HG03159 (cell line): ENCODE results near the gene ANKRD11.
"Not testable (repeated sequence)": the region's sequence is repeated elsewhere in the genome, so short reads cannot be mapped to it uniquely, and the experiment has no call there.

Experiments
- ATAC-seq: cut with Tn5 transposase; IDR thresholded peaks from one replicate; pipeline ENCODE4 v1.9.1; 2021; ENCODE audit warnings: mild to moderate bottlenecking, moderate library complexity; ENCODE audit not compliant: unreplicated experiment

The ANKRD11 gene

GRCh38 chr16:89410794-89411309, 79.5 kb downstream of the ANKRD11 start:
- no peak for ATAC-seq

GRCh38 chr16:89410322-89410721, 80.0 kb downstream of the ANKRD11 start:
- ATAC-seq, result no peak

DNA sequence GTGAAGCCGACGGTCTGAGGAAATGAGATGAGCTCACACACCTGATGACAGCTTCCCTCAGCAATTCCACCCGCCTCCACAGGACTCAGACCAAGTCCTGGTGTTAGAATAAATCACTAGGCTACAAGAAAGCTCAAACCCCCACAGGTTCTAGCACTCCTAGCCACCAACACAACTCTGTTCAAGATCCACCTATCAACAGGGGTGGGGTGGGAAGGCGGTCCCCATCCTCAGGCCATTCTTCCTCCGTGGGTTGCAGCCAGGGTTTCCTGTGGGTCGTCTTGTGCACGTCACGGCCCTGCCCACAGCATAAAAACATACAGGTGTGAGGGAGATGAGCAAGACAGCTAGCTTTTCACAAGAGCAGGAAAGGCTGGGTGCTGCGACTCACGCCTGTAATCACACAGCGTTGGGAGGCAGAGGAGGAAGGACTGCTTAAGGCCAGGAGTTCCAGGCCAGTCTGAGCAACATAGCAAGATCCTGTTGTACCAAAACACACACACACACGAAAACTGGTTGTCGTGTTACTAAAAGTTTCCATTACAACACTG, 81.1 kb downstream of the ANKRD11 start:
- ATAC-seq, result no peak

DNA sequence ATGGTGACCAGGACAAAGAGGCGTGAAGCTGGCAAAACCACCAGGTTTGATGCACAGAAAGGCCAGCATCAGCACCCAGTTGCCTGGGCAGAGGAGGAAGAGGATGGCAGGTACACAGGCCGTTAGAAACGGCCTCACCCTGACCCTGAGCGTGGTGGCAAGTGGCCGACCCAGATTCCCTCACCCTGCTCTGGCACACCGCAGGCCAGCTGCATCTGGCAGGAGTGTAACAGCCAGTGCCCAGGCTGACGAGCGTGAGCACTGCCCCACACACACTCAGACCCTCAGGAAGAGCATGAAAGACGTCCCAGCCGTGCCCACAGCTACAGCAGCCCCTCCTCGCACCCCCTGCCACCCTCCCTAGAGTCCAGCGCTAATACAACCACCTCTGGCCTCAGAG, 82.0 kb downstream of the ANKRD11 start:
- ATAC-seq, result no peak

GRCh38 chr16:89407925-89408300, 82.4 kb downstream of the ANKRD11 start:
- ATAC-seq, result no peak

DNA sequence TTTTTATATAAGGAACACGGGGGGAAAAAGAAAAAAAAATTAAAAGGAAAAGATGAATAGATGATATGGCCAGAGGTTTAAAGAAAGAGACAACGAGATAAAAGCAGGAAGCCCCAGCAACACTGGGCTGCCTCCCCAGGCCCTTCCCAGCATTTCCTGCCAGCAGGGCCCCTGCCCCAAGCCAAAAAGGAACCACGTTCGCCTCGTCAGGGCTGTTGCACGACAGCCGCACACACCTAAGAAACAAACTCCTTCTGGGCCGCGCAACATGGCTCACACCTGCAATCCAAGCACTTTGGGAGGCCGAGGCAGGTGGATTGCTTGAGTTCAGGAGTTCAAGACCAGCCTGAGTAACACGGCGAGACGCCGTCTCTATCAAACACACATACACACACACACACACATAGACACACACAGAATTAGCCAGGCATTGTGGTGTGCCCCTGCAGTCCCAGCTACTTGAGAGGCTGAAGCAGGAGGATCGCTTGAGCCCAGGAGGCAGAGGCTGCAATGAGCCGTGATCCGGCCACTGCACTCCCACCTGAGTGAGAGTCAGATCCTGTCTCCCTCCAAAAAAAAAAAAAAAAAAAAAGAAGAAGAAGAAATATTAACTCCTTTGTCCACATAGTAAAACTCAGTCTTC, 83.0 kb downstream of the ANKRD11 start:
- no peak for ATAC-seq

DNA sequence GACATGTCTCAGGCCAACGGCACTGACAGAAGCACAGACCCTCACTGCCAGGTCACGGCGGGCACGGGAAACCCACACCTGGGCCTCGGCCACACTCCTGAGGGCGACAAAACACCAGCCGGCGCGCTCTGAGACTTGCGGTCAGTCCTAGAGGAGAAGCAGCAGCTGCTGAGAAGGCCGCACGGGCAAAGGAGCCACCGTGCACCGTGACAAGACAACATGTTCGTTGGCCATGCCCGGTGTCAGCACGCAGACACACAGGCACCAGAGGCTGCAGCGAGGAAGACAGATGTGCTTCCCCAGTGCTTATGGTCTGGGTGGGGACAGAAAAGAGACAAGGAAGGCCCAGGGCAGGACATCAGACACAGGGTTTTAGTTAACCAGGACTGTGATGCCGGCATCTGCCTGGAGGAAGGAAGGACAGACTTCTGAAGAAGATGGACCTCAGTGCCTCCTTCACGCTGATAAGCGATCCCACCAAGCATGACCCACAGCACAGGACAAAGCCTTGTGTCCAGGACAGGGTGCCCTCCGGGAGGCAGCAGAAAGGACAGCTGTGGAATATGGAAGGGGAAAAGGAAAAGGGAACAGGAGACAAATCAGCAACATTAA, 84.0 kb downstream of the ANKRD11 start:
- no peak for ATAC-seq

GRCh38 chr16:89404561-89404960, 85.8 kb downstream of the ANKRD11 start:
- ATAC-seq, result no peak

DNA sequence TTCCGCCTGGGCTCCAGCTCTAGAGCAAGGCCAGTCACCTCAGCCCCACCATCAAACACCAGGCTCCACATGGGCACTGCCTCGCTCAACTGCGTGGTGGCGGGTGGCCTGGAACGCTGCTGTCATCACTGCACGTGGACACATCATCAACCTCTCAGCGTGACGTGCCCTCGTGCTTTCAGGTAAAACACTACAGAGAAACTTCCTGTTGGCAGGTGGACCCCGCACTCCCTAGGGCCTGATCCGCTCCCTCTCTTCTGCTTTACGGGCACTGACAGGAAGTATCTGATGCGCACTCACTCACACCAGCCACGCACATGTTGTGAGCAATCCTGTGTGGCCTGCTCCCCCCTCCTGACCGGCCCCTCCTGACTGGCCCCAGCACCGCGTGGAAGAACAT, 87.4 kb downstream of the ANKRD11 start:
- ATAC-seq, result no peak

GRCh38 chr16:89401641-89402445, 88.5 kb downstream of the ANKRD11 start:
- no peak for ATAC-seq

GRCh38 chr16:89401205-89401604, 89.2 kb downstream of the ANKRD11 start:
- ATAC-seq, result no peak

DNA sequence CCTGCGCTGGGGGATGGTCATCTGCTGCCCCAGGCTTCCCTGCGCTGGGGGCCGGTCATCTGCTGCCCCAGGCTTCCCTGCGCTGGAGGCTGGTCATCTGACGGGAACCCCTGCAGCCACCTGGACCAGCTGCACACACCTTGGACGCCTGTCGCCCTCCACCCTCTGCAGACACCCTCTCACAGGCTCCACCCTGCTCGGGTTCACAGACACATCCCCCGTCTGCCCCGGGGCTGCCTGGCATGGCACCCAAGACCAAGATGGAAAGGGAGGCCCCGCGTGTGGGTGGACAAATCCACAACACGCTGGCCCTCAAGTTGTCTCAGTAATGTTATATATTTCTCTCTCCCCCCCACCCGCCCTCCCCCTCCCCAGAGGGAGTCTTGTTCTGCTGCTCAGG, 89.6 kb downstream of the ANKRD11 start:
- no peak for ATAC-seq

DNA sequence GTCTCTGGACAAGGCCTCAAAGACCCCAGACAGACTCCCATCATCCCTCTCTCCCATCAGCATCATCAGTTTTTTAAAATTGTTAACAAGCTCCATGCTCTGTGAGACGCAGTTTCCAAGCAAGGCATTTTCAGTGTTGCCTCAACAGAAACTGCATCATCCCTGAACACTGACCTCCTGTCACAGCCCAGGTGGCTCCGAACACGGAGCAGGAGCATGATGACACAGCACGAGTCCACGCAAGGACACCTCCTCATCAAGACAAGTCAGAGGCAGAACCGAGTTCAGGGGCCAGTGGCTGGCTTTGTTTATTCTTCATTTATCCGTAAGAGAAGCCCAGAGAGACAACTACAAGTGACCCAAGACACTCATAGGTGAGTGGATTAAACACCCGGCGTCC, 91.4 kb downstream of the ANKRD11 start:
- ATAC-seq, result no peak

GRCh38 chr16:89397331-89397861, 93.0 kb downstream of the ANKRD11 start:
- no peak for ATAC-seq

DNA sequence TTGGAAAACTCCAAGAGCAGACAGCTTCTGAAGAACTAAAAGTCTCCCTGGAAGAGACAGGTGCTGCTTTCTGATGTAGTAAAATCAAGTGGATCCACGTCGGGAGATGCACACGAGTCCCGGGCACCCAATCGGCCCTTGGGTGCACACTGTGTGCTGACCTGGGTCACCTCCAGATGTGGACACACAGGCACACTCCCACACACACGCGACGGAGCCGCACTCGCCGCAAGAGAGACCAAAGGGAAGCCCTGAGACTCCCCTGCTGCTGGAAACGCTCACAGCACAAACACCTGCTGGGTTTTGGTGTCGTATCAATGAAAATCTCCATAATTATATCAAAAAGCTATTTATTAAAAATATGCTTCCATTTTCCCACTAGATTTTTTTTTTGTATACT, 94.2 kb downstream of the ANKRD11 start:
- no peak for ATAC-seq

- ATAC-seq, result no peak
These were observed 94.9 kb downstream of the ANKRD11 start for GRCh38 chr16:89395150-89396142.

GRCh38 chr16:89393738-89394406, 96.5 kb downstream of the ANKRD11 start:
- no peak for ATAC-seq

- ATAC-seq, result no peak
These were observed 97.3 kb downstream of the ANKRD11 start for GRCh38 chr16:89392881-89393737.

- ATAC-seq, result not testable (repeated sequence)
These were observed 100.2 kb downstream of the ANKRD11 start for GRCh38 chr16:89390224-89390583.
